ENCODE results near the gene MATN1.

GRCh38 chr1:30663596-30664091 lies 59.7 kb downstream of the MATN1 start:
- TF ChIP-seq POLR2A (IDR thresholded peaks at IDR 0.05) (no peak), CTCF (IDR thresholded peaks at IDR 0.05) (no peak), POLR2AphosphoS5 (IDR thresholded peaks at IDR 0.05) (no peak), EP300 (IDR thresholded peaks at IDR 0.05) (no peak)

Measured in suprapubic skin (tissue), 4 donors.